ENCODE data around the gene TARBP1.

The TARBP1 gene

GRCh38 chr1:234371414-234371813 lies 107.6 kb downstream of the TARBP1 start:
- H3K27ac ChIP-seq (ENCODE audit: low read depth, low read length): no peak overlapping the region
- no peaks in the 10 kb centered on the region for H3K36me3 ChIP-seq (ENCODE audit: control insufficient read depth, insufficient read depth, low read length)
- H4K5ac ChIP-seq (ENCODE audit: low read length): no peak overlapping the region
- H2AK5ac ChIP-seq (ENCODE audit: low read length): no peak overlapping the region
- no peak overlapping the region for H2BK5ac ChIP-seq (ENCODE audit: low read length)
- DNase-seq: no peak
- H3K4me3 ChIP-seq (ENCODE audit: low read length): no peak overlapping the region
- no peaks in the 10 kb centered on the region for H3K4me1 ChIP-seq (ENCODE audit: control insufficient read depth, low read depth, low read length)
- H3K4ac ChIP-seq (ENCODE audit: low read depth, low read length): no peak overlapping the region
- no peak overlapping the region for H3K56ac ChIP-seq (ENCODE audit: low read length)
- H2BK120ac ChIP-seq (ENCODE audit: low read depth, low read length): no peak overlapping the region
- no peak overlapping the region for H2BK15ac ChIP-seq (replicated peaks; ENCODE audit: low read depth)
- no peak overlapping the region for H3K18ac ChIP-seq (ENCODE audit: low read length)
- no peak overlapping the region for H3K9ac ChIP-seq (ENCODE audit: low read length)
- WGBS (ENCODE audit: extremely low coverage, insufficient coverage, low lambda C conversion rate): no CpG with 5 or more reads among the region's 2 CpGs
- H3K4me2 ChIP-seq (ENCODE audit: low read length): no peak overlapping the region
- H4K8ac ChIP-seq (ENCODE audit: low read depth, low read length): no peak overlapping the region
- H3K79me1 ChIP-seq (ENCODE audit: low read length): peaks cover 4% of the 10 kb centered on the region
- peaks cover 2% of the 10 kb centered on the region for H3K79me2 ChIP-seq (ENCODE audit: control insufficient read depth, insufficient read depth, low read length)
- H3K27me3 ChIP-seq (ENCODE audit: insufficient read depth, low read length, poor library complexity): no peaks in the 10 kb centered on the region
- no peak overlapping the region for H3K23ac ChIP-seq (ENCODE audit: low read length)

GRCh38 chr1:234369784-234370183 lies 109.2 kb downstream of the TARBP1 start:
- Histone ChIP-seq H3K4ac (ENCODE audit: low read depth, low read length) (no peak overlapping the region), H3K56ac (ENCODE audit: low read length) (no peak overlapping the region), H3K27ac (ENCODE audit: low read depth, low read length) (no peak overlapping the region), H4K8ac (ENCODE audit: low read depth, low read length) (no peak overlapping the region), H3K27me3 (ENCODE audit: insufficient read depth, low read length, poor library complexity) (no peaks in the 10 kb centered on the region), H3K79me2 (ENCODE audit: control insufficient read depth, insufficient read depth, low read length) (peaks cover 2% of the 10 kb centered on the region), H3K36me3 (ENCODE audit: control insufficient read depth, insufficient read depth, low read length) (no peaks in the 10 kb centered on the region), H4K5ac (ENCODE audit: low read length) (no peak overlapping the region), H3K4me2 (ENCODE audit: low read length) (no peak overlapping the region), H3K4me1 (ENCODE audit: control insufficient read depth, low read depth, low read length) (no peaks in the 10 kb centered on the region), H3K18ac (ENCODE audit: low read length) (no peak overlapping the region), H3K79me1 (ENCODE audit: low read length) (peaks cover 4% of the 10 kb centered on the region), H3K9ac (ENCODE audit: low read length) (no peak overlapping the region), H3K23ac (ENCODE audit: low read length) (no peak overlapping the region), H3K4me3 (ENCODE audit: low read length) (no peak overlapping the region), H2BK5ac (ENCODE audit: low read length) (no peak overlapping the region), H2AK5ac (ENCODE audit: low read length) (no peak overlapping the region), H2BK120ac (ENCODE audit: low read depth, low read length) (no peak overlapping the region), H2BK15ac (replicated peaks; ENCODE audit: low read depth) (no peak overlapping the region)
- WGBS (ENCODE audit: extremely low coverage, insufficient coverage, low lambda C conversion rate): no CpG with 5 or more reads among the region's 1 CpG
- DNase-seq: no peak

DNA sequence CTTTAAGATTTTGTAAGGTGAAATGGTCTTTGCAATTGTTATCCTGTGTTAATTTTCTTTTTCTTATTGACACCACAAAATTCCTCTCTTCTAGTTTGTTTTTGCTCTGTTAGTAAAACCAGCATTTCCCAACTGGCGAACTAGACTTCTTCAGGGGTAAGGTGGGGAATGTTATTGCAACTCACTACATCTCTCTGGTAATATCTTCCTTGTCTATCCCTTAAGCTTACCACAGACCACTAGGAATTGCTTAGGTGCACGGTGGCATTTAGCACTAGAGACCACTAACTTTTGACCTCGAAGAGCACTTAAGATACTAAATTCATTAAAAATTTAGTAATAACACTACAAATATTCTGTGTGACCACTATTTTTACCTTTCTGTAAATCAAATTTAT lies 109.9 kb downstream of the TARBP1 start:
- WGBS (ENCODE audit: extremely low coverage, insufficient coverage, low lambda C conversion rate): no CpG with 5 or more reads among the region's 3 CpGs
- no peak overlapping the region for H2BK15ac ChIP-seq (replicated peaks; ENCODE audit: low read depth)

DNA sequence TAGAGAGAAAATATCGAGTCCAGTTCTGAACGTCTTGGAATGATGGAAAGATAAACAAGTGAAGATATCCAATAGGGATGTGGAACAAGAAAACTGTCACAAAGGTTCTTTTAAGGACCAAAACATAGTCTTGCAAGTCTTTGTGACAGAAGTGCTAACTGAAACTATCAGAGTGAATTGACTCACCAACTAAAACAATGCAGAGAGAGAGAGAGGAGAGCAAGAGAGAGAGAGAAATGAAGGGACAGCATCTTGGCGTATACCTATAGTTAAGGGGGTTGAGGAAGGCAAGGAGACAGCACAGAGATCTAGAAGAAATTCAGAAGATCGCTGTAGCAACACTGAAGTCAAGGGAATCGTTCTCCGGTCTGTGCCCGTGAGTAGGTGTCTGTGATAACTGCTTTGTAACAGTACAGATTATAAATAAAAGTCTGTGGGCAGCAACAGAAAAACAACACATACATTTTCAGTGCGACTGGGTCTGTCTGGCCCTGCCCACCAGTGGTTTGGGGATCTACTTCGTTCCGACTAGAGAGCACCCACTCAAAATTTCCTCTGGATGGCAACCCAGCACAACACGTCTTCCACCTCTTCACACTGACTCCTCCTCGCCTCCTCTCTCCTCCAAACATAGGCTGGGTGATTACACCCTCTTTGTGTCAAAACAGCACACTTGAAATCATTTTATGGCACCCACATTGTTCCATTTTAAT lies 110.5 kb downstream of the TARBP1 start:
- Histone ChIP-seq H4K8ac (ENCODE audit: low read depth, low read length) (no peak overlapping the region), H3K27ac (ENCODE audit: low read depth, low read length) (no peak overlapping the region), H2BK15ac (replicated peaks; ENCODE audit: low read depth) (no peak overlapping the region), H3K4me2 (ENCODE audit: low read length) (no peak overlapping the region), H3K79me1 (ENCODE audit: low read length) (no peaks in the 10 kb centered on the region), H2BK5ac (ENCODE audit: low read length) (no peak overlapping the region), H3K79me2 (ENCODE audit: control insufficient read depth, insufficient read depth, low read length) (no peaks in the 10 kb centered on the region), H4K5ac (ENCODE audit: low read length) (no peak overlapping the region), H2BK120ac (ENCODE audit: low read depth, low read length) (no peak overlapping the region), H3K27me3 (ENCODE audit: insufficient read depth, low read length, poor library complexity) (no peaks in the 10 kb centered on the region), H3K9ac (ENCODE audit: low read length) (no peak overlapping the region), H3K4me1 (ENCODE audit: control insufficient read depth, low read depth, low read length) (no peaks in the 10 kb centered on the region), H3K4ac (ENCODE audit: low read depth, low read length) (no peak overlapping the region), H3K4me3 (ENCODE audit: low read length) (no peak overlapping the region), H3K18ac (ENCODE audit: low read length) (no peak overlapping the region), H2AK5ac (ENCODE audit: low read length) (no peak overlapping the region), H3K56ac (ENCODE audit: low read length) (no peak overlapping the region), H3K36me3 (ENCODE audit: control insufficient read depth, insufficient read depth, low read length) (no peaks in the 10 kb centered on the region), H3K23ac (ENCODE audit: low read length) (no peak overlapping the region)
- WGBS (ENCODE audit: extremely low coverage, insufficient coverage, low lambda C conversion rate): no CpG with 5 or more reads among the region's 12 CpGs
- DNase-seq: no peak

More for the DNA sequence above, 109.9 kb downstream of the TARBP1 start:
- Histone ChIP-seq H4K8ac (ENCODE audit: low read depth, low read length) (no peak overlapping the region), H3K36me3 (ENCODE audit: control insufficient read depth, insufficient read depth, low read length) (no peaks in the 10 kb centered on the region), H3K4me1 (ENCODE audit: control insufficient read depth, low read depth, low read length) (no peaks in the 10 kb centered on the region), H2BK5ac (ENCODE audit: low read length) (no peak overlapping the region), H3K79me2 (ENCODE audit: control insufficient read depth, insufficient read depth, low read length) (no peaks in the 10 kb centered on the region), H3K56ac (ENCODE audit: low read length) (no peak overlapping the region), H3K23ac (ENCODE audit: low read length) (no peak overlapping the region), H3K27ac (ENCODE audit: low read depth, low read length) (no peak overlapping the region), H3K4me3 (ENCODE audit: low read length) (no peak overlapping the region), H2BK120ac (ENCODE audit: low read depth, low read length) (no peak overlapping the region), H2AK5ac (ENCODE audit: low read length) (no peak overlapping the region), H3K4me2 (ENCODE audit: low read length) (no peak overlapping the region), H4K5ac (ENCODE audit: low read length) (no peak overlapping the region), H3K9ac (ENCODE audit: low read length) (no peak overlapping the region), H3K27me3 (ENCODE audit: insufficient read depth, low read length, poor library complexity) (no peaks in the 10 kb centered on the region), H3K4ac (ENCODE audit: low read depth, low read length) (no peak overlapping the region), H3K79me1 (ENCODE audit: low read length) (peaks cover under 1% of the 10 kb centered on the region), H3K18ac (ENCODE audit: low read length) (no peak overlapping the region)
- no peak for DNase-seq

DNA sequence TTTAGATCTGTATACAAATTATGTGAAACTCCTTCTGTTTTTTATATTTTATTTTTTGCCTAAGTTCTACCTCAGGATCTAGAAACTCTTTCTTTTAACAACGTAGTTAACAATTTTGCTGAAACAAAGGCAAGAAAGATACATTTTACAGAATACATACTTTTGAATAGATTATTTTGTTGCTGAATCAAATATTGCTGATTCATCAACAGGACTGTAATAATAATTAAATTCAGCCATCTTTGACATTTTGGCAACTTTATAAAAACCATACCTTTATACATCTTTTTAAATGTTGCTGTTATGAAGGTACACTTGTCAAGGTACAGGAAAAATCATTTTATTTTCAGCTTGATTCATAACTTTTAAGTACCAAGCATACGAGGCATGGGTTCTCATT lies 116.4 kb downstream of the TARBP1 start:
- no peak for DNase-seq
- H2BK5ac ChIP-seq (ENCODE audit: low read length): no peak overlapping the region
- WGBS (ENCODE audit: extremely low coverage, insufficient coverage, low lambda C conversion rate): no CpG with 5 or more reads among the region's 2 CpGs
- no peak overlapping the region for H3K27ac ChIP-seq (ENCODE audit: low read depth, low read length)
- H2BK120ac ChIP-seq (ENCODE audit: low read depth, low read length): no peak overlapping the region
- no peaks in the 10 kb centered on the region for H3K79me2 ChIP-seq (ENCODE audit: control insufficient read depth, insufficient read depth, low read length)
- H3K4me3 ChIP-seq (ENCODE audit: low read length): no peak overlapping the region
- no peak overlapping the region for H4K5ac ChIP-seq (ENCODE audit: low read length)
- H3K79me1 ChIP-seq (ENCODE audit: low read length): no peaks in the 10 kb centered on the region
- H3K4me2 ChIP-seq (ENCODE audit: low read length): no peak overlapping the region
- no peak overlapping the region for H4K8ac ChIP-seq (ENCODE audit: low read depth, low read length)
- no peak overlapping the region for H2AK5ac ChIP-seq (ENCODE audit: low read length)
- no peak overlapping the region for H2BK15ac ChIP-seq (replicated peaks; ENCODE audit: low read depth)
- H3K36me3 ChIP-seq (ENCODE audit: control insufficient read depth, insufficient read depth, low read length): no peaks in the 10 kb centered on the region
- no peak overlapping the region for H3K23ac ChIP-seq (ENCODE audit: low read length)
- no peak overlapping the region for H3K9ac ChIP-seq (ENCODE audit: low read length)
- H3K4me1 ChIP-seq (ENCODE audit: control insufficient read depth, low read depth, low read length): no peaks in the 10 kb centered on the region
- H3K4ac ChIP-seq (ENCODE audit: low read depth, low read length): no peak overlapping the region
- H3K56ac ChIP-seq (ENCODE audit: low read length): no peak overlapping the region
- H3K27me3 ChIP-seq (ENCODE audit: insufficient read depth, low read length, poor library complexity): no peaks in the 10 kb centered on the region
- no peak overlapping the region for H3K18ac ChIP-seq (ENCODE audit: low read length)

DNA sequence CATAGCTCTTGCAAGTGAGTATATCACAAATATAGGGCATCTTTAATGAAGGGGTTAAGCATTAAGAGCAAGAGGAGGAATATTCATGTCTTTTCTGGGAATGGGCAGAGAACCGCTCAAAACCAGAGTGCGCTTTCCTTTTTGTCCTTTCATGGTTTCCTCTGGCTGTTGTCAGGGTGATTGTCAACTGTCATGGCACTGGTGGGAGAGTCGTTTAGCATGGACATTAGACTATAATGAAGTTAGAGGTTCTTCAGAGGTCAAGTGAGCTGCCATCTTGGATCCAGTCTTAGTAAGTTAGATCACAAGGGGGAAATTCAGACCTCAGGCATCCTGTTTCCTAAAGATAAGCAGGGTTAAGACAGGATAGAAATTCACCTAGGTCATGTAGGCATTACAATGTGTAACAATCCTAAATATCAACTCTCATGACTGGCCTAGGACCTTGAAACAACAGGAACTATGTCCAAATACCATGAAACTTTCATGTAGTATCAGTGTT lies 117.8 kb downstream of the TARBP1 start:
- WGBS (ENCODE audit: extremely low coverage, insufficient coverage, low lambda C conversion rate): no CpG with 5 or more reads among the region's 3 CpGs
- no peaks in the 10 kb centered on the region for H3K79me2 ChIP-seq (ENCODE audit: control insufficient read depth, insufficient read depth, low read length)
- H3K4me2 ChIP-seq (ENCODE audit: low read length): no peak overlapping the region
- no peaks in the 10 kb centered on the region for H3K4me1 ChIP-seq (ENCODE audit: control insufficient read depth, low read depth, low read length)
- no peaks in the 10 kb centered on the region for H3K36me3 ChIP-seq (ENCODE audit: control insufficient read depth, insufficient read depth, low read length)
- no peak overlapping the region for H3K4ac ChIP-seq (ENCODE audit: low read depth, low read length)
- no peak overlapping the region for H2AK5ac ChIP-seq (ENCODE audit: low read length)
- no peak overlapping the region for H3K23ac ChIP-seq (ENCODE audit: low read length)
- no peak for DNase-seq
- no peaks in the 10 kb centered on the region for H3K27me3 ChIP-seq (ENCODE audit: insufficient read depth, low read length, poor library complexity)
- no peak overlapping the region for H4K8ac ChIP-seq (ENCODE audit: low read depth, low read length)
- H2BK15ac ChIP-seq (replicated peaks; ENCODE audit: low read depth): no peak overlapping the region
- H3K4me3 ChIP-seq (ENCODE audit: low read length): no peak overlapping the region
- H2BK120ac ChIP-seq (ENCODE audit: low read depth, low read length): no peak overlapping the region
- no peaks in the 10 kb centered on the region for H3K79me1 ChIP-seq (ENCODE audit: low read length)
- H3K9ac ChIP-seq (ENCODE audit: low read length): no peak overlapping the region
- no peak overlapping the region for H3K56ac ChIP-seq (ENCODE audit: low read length)
- H4K5ac ChIP-seq (ENCODE audit: low read length): no peak overlapping the region
- no peak overlapping the region for H2BK5ac ChIP-seq (ENCODE audit: low read length)
- H3K18ac ChIP-seq (ENCODE audit: low read length): no peak overlapping the region
- no peak overlapping the region for H3K27ac ChIP-seq (ENCODE audit: low read depth, low read length)

Measured in mesendoderm (in vitro differentiated cells).